HG02973 (cell line): ENCODE measurements around the gene HOMER1.
"Not testable (repeated sequence)": the region's sequence is repeated elsewhere in the genome, so short reads cannot be mapped to it uniquely, and the experiment has no call there.

Experiments used
- ATAC-seq: cut with Tn5 transposase; IDR thresholded peaks from one replicate; pipeline ENCODE4 v1.9.1; 2021; ENCODE audit warnings: moderate library complexity; ENCODE audit not compliant: unreplicated experiment

The HOMER1 gene

GRCh38 chr5:79517601-79518000 is 3.7 kb upstream of the HOMER1 start:
- ATAC-seq = no peak

DNA sequence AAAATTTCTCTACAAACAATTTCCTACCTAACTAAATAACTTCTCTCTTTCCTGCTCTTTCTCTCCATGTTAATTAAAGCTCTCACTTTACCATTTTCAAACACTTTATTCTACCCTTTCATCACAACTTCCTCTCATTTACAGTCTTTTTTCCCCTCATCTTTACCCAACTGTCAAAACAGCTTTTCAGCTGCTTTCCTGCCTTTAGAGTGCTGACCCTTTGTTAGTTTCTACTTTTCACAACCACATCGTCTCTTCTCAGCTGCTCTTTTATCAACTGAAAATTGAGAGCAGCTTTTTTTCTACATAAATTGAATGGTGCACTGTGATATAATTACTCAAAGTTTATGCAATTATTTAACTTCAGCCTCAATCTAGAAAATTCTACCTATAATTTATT is 3.1 kb upstream of the HOMER1 start:
- no peak for ATAC-seq

DNA sequence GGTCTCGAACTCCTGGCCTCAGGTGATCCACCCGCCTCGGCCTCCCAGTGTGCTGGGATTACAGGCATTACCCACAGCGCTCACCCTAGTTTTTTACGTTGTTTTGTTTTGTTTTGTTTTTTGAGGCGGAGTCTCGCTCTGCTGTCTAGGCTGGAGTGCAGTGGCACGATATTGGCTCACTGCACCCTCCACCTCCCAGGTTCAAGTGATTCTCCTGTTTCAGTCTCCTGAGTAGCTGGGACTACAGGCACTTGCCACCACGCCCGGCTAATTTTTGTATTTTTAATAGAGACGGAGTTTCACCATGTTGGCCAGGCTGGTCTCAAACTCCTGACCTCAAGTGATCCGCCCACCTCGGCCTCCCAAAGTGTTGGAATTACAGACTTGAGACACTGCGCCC is 2.4 kb upstream of the HOMER1 start:
- not testable (repeated sequence) for ATAC-seq

- ATAC-seq = peak; percentile 85
Observed at GRCh38 chr5:79514391-79515105, 614 bp upstream of the HOMER1 start.

DNA sequence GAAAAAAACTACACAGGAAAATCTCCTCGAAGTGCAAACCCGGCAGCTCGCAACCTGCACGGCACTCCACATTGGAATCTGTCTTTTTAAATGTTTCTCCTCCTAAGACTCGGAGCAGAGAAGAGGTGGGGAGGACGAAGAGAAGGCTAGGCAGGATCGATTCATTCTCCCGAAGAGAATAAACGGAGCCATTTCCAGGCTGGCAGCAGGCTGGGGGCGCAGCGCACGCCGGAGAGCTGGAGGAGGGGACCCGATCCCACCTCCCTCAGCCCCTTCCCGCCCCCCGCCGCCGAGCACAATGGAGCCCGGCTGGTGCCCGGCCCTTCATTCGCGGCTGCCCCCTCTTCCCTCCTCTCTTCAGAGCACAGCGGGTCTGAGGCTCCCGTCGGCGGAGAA is 628 bp downstream of the HOMER1 start:
- no peak for ATAC-seq

DNA sequence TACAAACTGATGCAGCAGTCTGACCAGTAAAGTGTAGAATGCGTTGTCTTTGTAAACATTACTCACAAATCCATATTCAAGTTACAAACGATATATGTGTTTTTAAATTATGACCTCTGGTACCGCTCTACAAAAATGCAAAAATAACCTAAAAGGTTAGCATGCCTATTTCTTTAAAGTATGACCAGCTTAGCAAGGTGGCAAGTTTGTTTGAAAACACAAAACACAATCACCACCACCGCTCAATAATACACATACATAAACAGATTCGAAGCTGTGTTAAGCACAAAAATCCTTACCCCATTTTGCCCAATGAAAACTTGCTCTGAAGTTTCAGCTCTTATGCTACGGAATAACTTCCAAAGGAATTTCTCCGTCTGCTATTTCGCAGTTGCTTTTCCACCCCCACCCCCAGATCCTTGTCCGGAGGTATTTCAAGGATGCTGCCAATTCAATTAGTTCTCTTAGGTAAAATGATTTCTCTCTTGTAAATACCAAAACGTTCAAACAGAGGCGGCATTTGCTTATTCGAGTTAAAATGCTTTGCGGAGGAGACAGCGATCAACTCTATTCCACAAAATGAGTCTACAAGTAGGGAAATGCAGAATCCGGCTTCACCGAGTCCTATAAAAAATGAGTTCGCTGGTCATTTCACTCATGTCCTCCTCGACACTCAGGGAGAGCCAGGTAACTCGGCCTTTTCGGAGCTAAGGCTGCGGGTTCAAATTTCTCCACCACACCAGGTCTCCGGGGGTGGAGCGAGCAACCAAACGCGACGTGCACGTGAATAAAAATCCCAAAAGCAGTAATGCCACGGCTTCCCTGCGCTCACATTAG is 1.2 kb downstream of the HOMER1 start:
- no peak for ATAC-seq

- ATAC-seq = no peak
Observed at GRCh38 chr5:79512049-79512448, 1.9 kb downstream of the HOMER1 start.

GRCh38 chr5:79510638-79511037 is 3.3 kb downstream of the HOMER1 start:
- no peak for ATAC-seq

- no peak for ATAC-seq
Observed at GRCh38 chr5:79509244-79509885, 4.6 kb downstream of the HOMER1 start.

- ATAC-seq = no peak
Observed at GRCh38 chr5:79508794-79509193, 5.1 kb downstream of the HOMER1 start.

DNA sequence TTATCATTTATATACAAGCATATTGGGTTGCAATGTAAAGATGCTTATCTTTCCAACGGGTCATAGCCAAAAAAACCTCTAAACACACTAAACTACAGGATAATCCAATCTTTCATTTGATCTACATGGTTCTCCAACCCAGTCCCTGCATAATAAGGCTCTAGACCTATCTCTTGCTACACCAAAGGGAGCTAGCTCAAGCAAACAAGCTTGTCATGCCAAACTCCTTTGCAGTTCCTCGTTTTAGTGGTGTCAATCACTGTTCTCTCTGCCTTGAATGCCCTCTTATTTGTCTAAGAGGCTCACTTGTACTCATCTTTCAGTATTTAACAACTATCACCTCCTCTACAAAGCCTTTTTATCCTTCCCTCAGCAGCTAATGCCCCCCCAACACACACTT is 5.6 kb downstream of the HOMER1 start:
- no peak for ATAC-seq

- ATAC-seq = no peak
Observed at GRCh38 chr5:79507251-79508205, 6.4 kb downstream of the HOMER1 start.

DNA sequence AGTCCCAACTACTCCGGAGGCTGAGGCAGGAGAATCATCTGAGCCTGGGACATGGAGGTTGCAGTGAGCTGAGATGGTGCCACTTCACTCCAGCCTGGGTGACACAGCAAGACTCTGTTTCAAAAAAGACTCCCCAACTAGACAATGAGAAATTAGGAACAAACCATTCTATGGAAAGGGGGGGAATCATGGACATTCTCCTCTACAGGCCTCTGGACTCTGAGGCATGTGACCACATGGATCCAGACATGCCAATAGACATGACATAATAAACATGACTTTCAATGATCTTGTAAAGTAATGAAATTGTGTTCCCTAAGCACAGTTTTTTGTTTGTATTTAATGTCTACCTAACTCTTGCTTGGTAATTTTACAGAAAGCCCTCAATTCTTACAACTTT is 8.8 kb downstream of the HOMER1 start:
- ATAC-seq = no peak

GRCh38 chr5:79503794-79504495 is 10.0 kb downstream of the HOMER1 start:
- no peak for ATAC-seq

DNA sequence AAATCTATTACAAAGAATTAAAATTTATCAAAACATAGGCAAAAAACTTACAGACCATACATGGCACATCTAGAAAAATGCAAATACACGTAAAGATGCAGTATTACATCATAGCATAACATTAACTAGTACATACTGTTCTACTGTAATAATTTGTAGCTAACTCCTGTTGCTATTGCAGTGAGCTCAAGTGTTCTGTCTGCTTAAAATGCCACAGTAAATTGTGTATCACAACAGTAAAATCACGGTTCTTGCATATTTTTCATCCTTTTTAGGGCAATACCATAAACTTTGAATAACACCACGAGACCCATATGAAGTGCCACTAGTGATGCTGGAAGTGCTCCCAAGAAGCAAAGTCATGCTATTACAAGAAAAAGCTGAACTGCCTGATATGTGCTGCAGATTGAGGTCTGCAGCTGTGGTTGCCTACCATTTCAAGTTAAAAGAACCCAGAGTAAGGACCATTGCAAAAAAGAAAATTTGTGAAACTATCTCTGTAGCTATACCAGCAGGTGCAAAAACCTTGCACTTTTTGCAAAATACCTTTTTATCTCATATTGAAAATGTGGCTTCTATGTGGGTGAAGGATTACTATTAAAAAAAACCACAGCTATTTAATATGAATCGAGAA is 14.2 kb downstream of the HOMER1 start:
- ATAC-seq = no peak

DNA sequence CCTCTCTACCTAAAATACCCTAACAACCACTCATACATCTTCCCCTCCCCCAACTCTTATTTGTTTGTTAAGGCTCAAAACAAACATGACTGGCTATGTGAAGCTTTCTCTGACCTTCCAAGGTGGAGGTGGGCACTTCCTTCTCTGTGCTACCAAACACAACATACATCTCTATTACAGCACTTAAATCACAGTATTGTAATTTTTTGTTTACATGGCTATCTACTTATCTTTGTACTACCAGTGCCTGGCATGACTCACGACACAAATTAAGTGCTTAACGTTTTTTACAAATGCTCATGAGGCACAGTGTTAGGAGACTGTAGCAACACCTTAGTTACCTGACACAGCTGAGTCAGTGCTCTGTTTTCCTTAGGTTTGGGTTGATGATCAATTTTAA is 18.6 kb downstream of the HOMER1 start:
- ATAC-seq = no peak

DNA sequence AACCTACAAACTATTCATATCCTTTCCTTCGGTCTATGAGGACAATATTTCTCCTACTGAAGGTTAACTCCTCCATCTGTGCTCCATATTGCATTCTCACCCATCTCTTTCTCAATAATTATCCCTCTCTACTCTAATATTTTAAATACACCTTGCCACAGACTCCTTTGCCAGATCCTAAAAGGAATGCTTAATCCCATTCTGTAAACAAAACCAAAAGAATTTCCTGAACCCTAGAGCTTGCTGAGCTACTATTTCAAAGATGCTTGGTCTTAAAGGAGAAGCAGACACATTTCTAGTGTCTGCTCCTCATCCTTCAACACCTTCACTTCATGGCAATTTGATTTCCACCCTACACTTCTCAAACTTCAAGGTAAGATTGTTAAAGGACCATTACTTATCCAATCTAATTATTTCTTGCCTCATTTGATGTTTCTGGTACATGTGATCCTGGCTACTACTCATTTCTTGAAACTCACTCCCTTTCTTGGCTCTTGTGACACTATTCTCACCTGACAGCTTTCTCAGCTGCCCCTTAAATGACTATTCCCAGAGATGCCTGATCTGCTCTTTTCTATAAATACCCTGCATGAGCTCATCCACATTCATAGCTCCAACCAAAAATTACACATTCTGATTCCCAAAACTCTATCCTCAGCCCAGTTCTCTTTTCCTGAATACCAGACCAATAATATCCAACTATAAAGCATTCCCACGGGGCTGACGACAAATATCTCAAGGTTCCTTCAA is 20.2 kb downstream of the HOMER1 start:
- ATAC-seq = no peak

DNA sequence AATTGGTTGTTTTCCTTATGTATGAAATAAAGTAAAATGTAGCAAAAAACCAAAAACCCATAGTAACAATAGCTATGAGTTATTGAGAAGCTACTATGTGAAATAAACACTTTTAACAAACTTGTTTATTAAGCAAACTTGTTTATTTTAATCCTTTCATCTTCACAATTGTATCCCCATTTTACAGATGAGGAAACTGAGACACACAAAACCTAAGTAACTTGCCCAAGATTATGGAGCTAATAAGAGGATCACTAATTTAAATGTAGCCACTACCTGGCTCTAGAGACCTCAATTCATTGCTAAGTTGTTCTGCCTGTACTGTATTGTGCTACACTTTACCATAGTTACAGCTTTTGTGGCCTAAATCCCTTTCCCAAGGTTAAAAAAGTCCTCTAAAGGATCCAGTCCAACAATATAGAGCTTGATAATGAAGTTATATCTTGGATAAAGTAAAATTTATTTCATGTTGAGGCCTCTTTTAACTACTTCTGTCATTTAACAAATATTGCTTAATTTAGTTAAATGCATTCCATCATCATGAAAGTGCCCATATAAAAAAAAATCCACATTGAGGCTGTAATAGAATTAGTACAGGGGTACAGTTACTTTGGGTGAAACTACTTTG is 22.1 kb downstream of the HOMER1 start:
- no peak for ATAC-seq
